Activated T-cell treated with anti-CD3 and anti-CD28 coated beads, Interleukin-2, amount 50 U/mL, for 24 hours (primary cell): ENCODE results near the gene IGSF21.

Experiments used
- DNase-seq: peaks from one replicate; pipeline ENCODE4 v3.0.0-alpha.2; 2020
- H3K27ac Mint-ChIP-seq: 2 replicates; pipeline ENCODE4 v1.8.0; 2020; ENCODE audit warnings: mild to moderate bottlenecking, mixed read lengths
- H3K27me3 Mint-ChIP-seq: 2 replicates; pipeline ENCODE4 v1.8.0; 2020; ENCODE audit warnings: mixed read lengths
- H3K36me3 Mint-ChIP-seq: 2 replicates; pipeline ENCODE4 v1.8.0; 2020; ENCODE audit warnings: low read depth, mixed read lengths
- H3K4me1 Mint-ChIP-seq: 2 replicates; pipeline ENCODE4 v1.8.0; 2020; ENCODE audit warnings: low read depth, mixed read lengths
- H3K4me3 Mint-ChIP-seq: 2 replicates; pipeline ENCODE4 v1.8.0; 2020; ENCODE audit warnings: mild to moderate bottlenecking, moderate library complexity, mixed read lengths
- H3K9me3 Mint-ChIP-seq: 2 replicates; pipeline ENCODE4 v1.8.0; 2020; ENCODE audit warnings: mixed read lengths

Gene IGSF21

GRCh38 chr1:18339161-18339560, 231.6 kb downstream of the IGSF21 start:
- Mint-ChIP-seq H3K4me1 (no peaks in the 10 kb centered on the region), H3K4me3 (no peak overlapping the region), H3K36me3 (no peaks in the 10 kb centered on the region), H3K9me3 (no peaks in the 10 kb centered on the region), H3K27ac (no peak overlapping the region), H3K27me3 (peaks cover 2% of the 10 kb centered on the region)
- DNase-seq, result no peak

- Mint-ChIP-seq H3K4me1 (no peaks in the 10 kb centered on the region), H3K9me3 (no peaks in the 10 kb centered on the region), H3K27ac (no peak overlapping the region), H3K27me3 (no peaks in the 10 kb centered on the region), H3K4me3 (no peak overlapping the region), H3K36me3 (no peaks in the 10 kb centered on the region)
- no peak for DNase-seq
Measured at GRCh38 chr1:18340158-18340764, 232.7 kb downstream of the IGSF21 start.

- Mint-ChIP-seq H3K4me3 (no peak overlapping the region), H3K4me1 (no peaks in the 10 kb centered on the region), H3K36me3 (no peaks in the 10 kb centered on the region), H3K27me3 (peaks cover 1% of the 10 kb centered on the region), H3K9me3 (no peaks in the 10 kb centered on the region), H3K27ac (no peak overlapping the region)
- DNase-seq, result no peak
Measured at GRCh38 chr1:18340787-18341186, 233.2 kb downstream of the IGSF21 start.

GRCh38 chr1:18341291-18342069, 233.9 kb downstream of the IGSF21 start:
- Mint-ChIP-seq H3K9me3 (no peaks in the 10 kb centered on the region), H3K4me3 (no peak overlapping the region), H3K36me3 (no peaks in the 10 kb centered on the region), H3K4me1 (no peaks in the 10 kb centered on the region), H3K27me3 (peaks cover 8% of the 10 kb centered on the region), H3K27ac (no peak overlapping the region)
- no peak for DNase-seq

GRCh38 chr1:18342744-18343143, 235.1 kb downstream of the IGSF21 start:
- Mint-ChIP-seq H3K36me3 (no peaks in the 10 kb centered on the region), H3K27ac (no peak overlapping the region), H3K4me1 (no peaks in the 10 kb centered on the region), H3K9me3 (no peaks in the 10 kb centered on the region), H3K4me3 (no peak overlapping the region), H3K27me3 (peaks cover 9% of the 10 kb centered on the region)
- DNase-seq, result no peak

- no peak for DNase-seq
- no peaks in the 10 kb centered on the region for H3K4me1 Mint-ChIP-seq
- no peak overlapping the region for H3K27ac Mint-ChIP-seq
- H3K27me3 Mint-ChIP-seq, result peaks cover 9% of the 10 kb centered on the region
- H3K4me3 Mint-ChIP-seq, result no peak overlapping the region
- no peaks in the 10 kb centered on the region for H3K9me3 Mint-ChIP-seq
- no peaks in the 10 kb centered on the region for H3K36me3 Mint-ChIP-seq
Measured at GRCh38 chr1:18343581-18343980, 236.0 kb downstream of the IGSF21 start.

- Mint-ChIP-seq H3K27ac (no peak overlapping the region), H3K27me3 (peaks cover 9% of the 10 kb centered on the region), H3K9me3 (no peaks in the 10 kb centered on the region), H3K4me3 (no peak overlapping the region), H3K4me1 (no peaks in the 10 kb centered on the region), H3K36me3 (no peaks in the 10 kb centered on the region)
- DNase-seq, result no peak
Measured at GRCh38 chr1:18344755-18345154, 237.2 kb downstream of the IGSF21 start.

GRCh38 chr1:18347559-18347958, 240.0 kb downstream of the IGSF21 start:
- DNase-seq, result no peak
- H3K4me1 Mint-ChIP-seq, result no peaks in the 10 kb centered on the region
- H3K9me3 Mint-ChIP-seq, result no peaks in the 10 kb centered on the region
- H3K27me3 Mint-ChIP-seq, result peaks cover 31% of the 10 kb centered on the region
- H3K4me3 Mint-ChIP-seq, result no peak overlapping the region
- no peaks in the 10 kb centered on the region for H3K36me3 Mint-ChIP-seq
- no peak overlapping the region for H3K27ac Mint-ChIP-seq

GRCh38 chr1:18348354-18348753, 240.8 kb downstream of the IGSF21 start:
- Mint-ChIP-seq H3K4me1 (no peaks in the 10 kb centered on the region), H3K36me3 (no peaks in the 10 kb centered on the region), H3K4me3 (no peak overlapping the region), H3K9me3 (no peaks in the 10 kb centered on the region), H3K27ac (no peak overlapping the region), H3K27me3 (peaks cover 37% of the 10 kb centered on the region)
- no peak for DNase-seq

- no peaks in the 10 kb centered on the region for H3K4me1 Mint-ChIP-seq
- H3K36me3 Mint-ChIP-seq, result no peaks in the 10 kb centered on the region
- H3K27ac Mint-ChIP-seq, result no peak overlapping the region
- H3K4me3 Mint-ChIP-seq, result no peak overlapping the region
- H3K9me3 Mint-ChIP-seq, result no peaks in the 10 kb centered on the region
- peaks cover 50% of the 10 kb centered on the region for H3K27me3 Mint-ChIP-seq
- no peak for DNase-seq
Measured at GRCh38 chr1:18350747-18351146, 243.1 kb downstream of the IGSF21 start.

GRCh38 chr1:18351735-18352134, 244.1 kb downstream of the IGSF21 start:
- Mint-ChIP-seq H3K4me3 (no peak overlapping the region), H3K36me3 (no peaks in the 10 kb centered on the region), H3K27me3 (peaks cover 50% of the 10 kb centered on the region), H3K4me1 (no peaks in the 10 kb centered on the region), H3K27ac (no peak overlapping the region), H3K9me3 (no peaks in the 10 kb centered on the region)
- DNase-seq, result no peak

- H3K36me3 Mint-ChIP-seq, result no peaks in the 10 kb centered on the region
- peaks cover 55% of the 10 kb centered on the region for H3K27me3 Mint-ChIP-seq
- no peaks in the 10 kb centered on the region for H3K4me1 Mint-ChIP-seq
- H3K9me3 Mint-ChIP-seq, result no peaks in the 10 kb centered on the region
- no peak for DNase-seq
- no peak overlapping the region for H3K27ac Mint-ChIP-seq
- no peak overlapping the region for H3K4me3 Mint-ChIP-seq
Measured at GRCh38 chr1:18352636-18353265, 245.2 kb downstream of the IGSF21 start.

- Mint-ChIP-seq H3K4me1 (no peaks in the 10 kb centered on the region), H3K27ac (no peak overlapping the region), H3K36me3 (no peaks in the 10 kb centered on the region), H3K27me3 (peaks cover 59% of the 10 kb centered on the region), H3K9me3 (no peaks in the 10 kb centered on the region), H3K4me3 (no peak overlapping the region)
- no peak for DNase-seq
Measured at GRCh38 chr1:18353528-18353927, 245.9 kb downstream of the IGSF21 start.

GRCh38 chr1:18353992-18354391, 246.4 kb downstream of the IGSF21 start:
- peaks cover 59% of the 10 kb centered on the region for H3K27me3 Mint-ChIP-seq
- no peak for DNase-seq
- H3K4me3 Mint-ChIP-seq, result no peak overlapping the region
- H3K9me3 Mint-ChIP-seq, result no peaks in the 10 kb centered on the region
- H3K36me3 Mint-ChIP-seq, result no peaks in the 10 kb centered on the region
- no peaks in the 10 kb centered on the region for H3K4me1 Mint-ChIP-seq
- H3K27ac Mint-ChIP-seq, result no peak overlapping the region

- H3K4me3 Mint-ChIP-seq, result no peak overlapping the region
- no peaks in the 10 kb centered on the region for H3K4me1 Mint-ChIP-seq
- H3K36me3 Mint-ChIP-seq, result no peaks in the 10 kb centered on the region
- peaks cover 61% of the 10 kb centered on the region for H3K27me3 Mint-ChIP-seq
- H3K9me3 Mint-ChIP-seq, result no peaks in the 10 kb centered on the region
- DNase-seq, result no peak
- H3K27ac Mint-ChIP-seq, result no peak overlapping the region
Measured at GRCh38 chr1:18354612-18355011, 247.0 kb downstream of the IGSF21 start.
